A549 (cell line): ENCODE measurements around the gene ST6GALNAC1. TPM values are rescaled to one million over a fixed set of nuclear protein-coding genes. Genes with fewer than 3 reads are reported as not detected.

Experiments
- ATAC-seq, 2 experiments: fragments of 200-7000 bp in 1 of 2; fragments of >200 bp in 1 of 2; cut with Nextera tagmentation in 1 of 2; cut with Tn5 transposase in 1 of 2; 3 replicates each; pipeline versions ENCODE4 v1.8.0 to v1.9.1; 2018 to 2020; ENCODE audit warnings: mild to moderate bottlenecking in 1 of 2, moderate library complexity in 1 of 2
- CTCF ChIA-PET: fragments of 300-600 bp; sonication (Branson Sonifier 250); formaldehyde crosslinking; extraction: SDS; loops from one replicate; lab custom pipeline; 2021; ENCODE audit warnings: antibody characterized with exemption, inconsistent platforms; lab: Yijun Ruan, JAX
- POLR2A ChIA-PET: fragments of 350-600 bp; formaldehyde crosslinking; extraction: SDS; loops from one replicate; lab custom pipeline; 2021; ENCODE audit warnings: antibody characterized with exemption, inconsistent platforms; lab: Yijun Ruan, JAX
- DNase-seq, 2 experiments: peaks; one replicate each; pipeline versions ENCODE4 v3.0.0 to v3.0.0-alpha.2; 2011 to 2016; ENCODE audit warnings: low read depth in 1 of 2, low spot score in 1 of 2
- FAIRE-seq: peaks from 2 replicates; lab custom pipeline; 2011; peaks lifted over from hg19 to GRCh38; lab: Jason Lieb, UNC
- H3K27ac ChIP-seq, 2 experiments: fragments of >200 bp; sonication (Bioruptor Twin); formaldehyde crosslinking; 3 replicates each; pipeline ENCODE4 v1.5.1; 2016 to 2017
- H3K4me1 ChIP-seq: fragments of >200 bp; sonication (Bioruptor Twin); formaldehyde crosslinking; 3 replicates; pipeline ENCODE4 v1.6.1; 2016
- H3K4me2 ChIP-seq: fragments of >200 bp; sonication (Bioruptor Twin); formaldehyde crosslinking; 3 replicates; pipeline ENCODE4 v1.6.1; 2016
- H3K4me3 ChIP-seq: fragments of >200 bp; sonication (Bioruptor Twin); formaldehyde crosslinking; 3 replicates; pipeline ENCODE4 v1.5.1; 2016
- H3K9me3 ChIP-seq: fragments of >200 bp; sonication (Bioruptor Twin); formaldehyde crosslinking; 3 replicates; pipeline ENCODE4 v1.6.1; 2016
- CEBPB ChIP-seq, 2 experiments: fragments of >200 bp in 1 of 2; sonication (Bioruptor Twin) in 1 of 2; formaldehyde crosslinking in 1 of 2; IDR thresholded peaks; 2 replicates each; pipeline ENCODE4 v1.6.1; 2012 to 2016
- CHD2 ChIP-seq: fragments of 150-350 bp; IDR thresholded peaks from 2 replicates; pipeline ENCODE4 v1.6.1; 2014; ENCODE audit warnings: low read length; ENCODE audit not compliant: partially characterized antibody
- EP300 ChIP-seq, 2 experiments: fragments of >200 bp; sonication (Bioruptor Twin); formaldehyde crosslinking; IDR thresholded peaks; 2 replicates in 1 of 2; 3 replicates in 1 of 2; pipeline ENCODE4 v1.6.1; 2016 to 2017
- ESRRA ChIP-seq: fragments of 150-350 bp; IDR thresholded peaks from 2 replicates; pipeline ENCODE4 v1.6.1; 2014; ENCODE audit warnings: mild to moderate bottlenecking, low read length, borderline replicate concordance
- FOSL2 ChIP-seq, 2 experiments: fragments of 450-650 bp in 1 of 2; fragments of >200 bp in 1 of 2; sonication (Bioruptor Twin) in 1 of 2; formaldehyde crosslinking; IDR thresholded peaks; 2 replicates each; pipeline versions ENCODE4 v1.5.0 to v1.6.1; 2016 to 2020; ENCODE audit warnings: mild to moderate bottlenecking in 1 of 2, moderate library complexity in 1 of 2
- GATA3 ChIP-seq: IDR thresholded peaks from 2 replicates; pipeline ENCODE4 v1.6.1; 2012; ENCODE audit warnings: borderline replicate concordance
- HEYL ChIP-seq: fragments of 250-450 bp; sonication (Bioruptor Pico); IDR thresholded peaks from 2 replicates; pipeline ENCODE4 v1.8.0; 2021; ENCODE audit warnings: mild to moderate bottlenecking, moderate library complexity
- HOXA7 ChIP-seq: fragments of 250-450 bp; sonication (Bioruptor Pico); IDR thresholded peaks from 2 replicates; pipeline ENCODE4 v1.5.0; 2020; ENCODE audit warnings: mild to moderate bottlenecking, moderate library complexity
- HOXB5 ChIP-seq: fragments of 250-450 bp; sonication (Bioruptor Pico); IDR thresholded peaks from 2 replicates; pipeline ENCODE4 v1.5.0; 2020; ENCODE audit warnings: mild to moderate bottlenecking, moderate library complexity
- JUNB ChIP-seq: fragments of >200 bp; sonication (Bioruptor Twin); formaldehyde crosslinking; IDR thresholded peaks from 2 replicates; pipeline ENCODE4 v1.6.1; 2016
- KDM1A ChIP-seq: fragments of 200-600 bp; sonication (generic); IDR thresholded peaks from 2 replicates; pipeline ENCODE4 v1.6.1; 2016; ENCODE audit warnings: low read depth, mild to moderate bottlenecking
- KDM5A ChIP-seq: fragments of 200-600 bp; sonication (generic); IDR thresholded peaks from 2 replicates; pipeline ENCODE4 v1.6.1; 2016; ENCODE audit warnings: antibody characterized with exemption, mild to moderate bottlenecking
- MAFK ChIP-seq: fragments of 450-650 bp; IDR thresholded peaks from 2 replicates; pipeline ENCODE4 v1.6.1; 2014; ENCODE audit not compliant: partially characterized antibody
- POLR2A ChIP-seq: IDR thresholded peaks from 2 replicates; pipeline ENCODE4 v1.6.1; 2012; ENCODE audit warnings: mild to moderate bottlenecking, low read length
- RAD21 ChIP-seq, 2 experiments: fragments of >200 bp in 1 of 2; sonication (Bioruptor Twin) in 1 of 2; formaldehyde crosslinking in 1 of 2; IDR thresholded peaks in 1 of 2; conservative IDR thresholded peaks in 1 of 2; 2 replicates in 1 of 2; 3 replicates in 1 of 2; pipeline ENCODE4 v1.6.1; 2012 to 2018; ENCODE audit warnings: inconsistent platforms in 1 of 2
- RFX5 ChIP-seq: fragments of 450-650 bp; IDR thresholded peaks from 2 replicates; pipeline ENCODE4 v1.7.1; 2014; ENCODE audit warnings: antibody characterized with exemption, mild to moderate bottlenecking, moderate library complexity
- SMC3 ChIP-seq: fragments of >200 bp; sonication (Bioruptor Twin); formaldehyde crosslinking; IDR thresholded peaks from 3 replicates; pipeline ENCODE4 v1.6.1; 2018; ENCODE audit warnings: inconsistent platforms
- SREBF2 ChIP-seq: fragments of 450-650 bp; IDR thresholded peaks from 2 replicates; pipeline ENCODE4 v1.6.1; 2014; ENCODE audit warnings: mild to moderate bottlenecking, moderate library complexity
- TFCP2L1 ChIP-seq: fragments of 250-450 bp; sonication (Bioruptor Pico); IDR thresholded peaks from 2 replicates; pipeline ENCODE4 v1.5.0; 2021; ENCODE audit warnings: mild to moderate bottlenecking
- ZNF302 ChIP-seq: fragments of 250-450 bp; sonication (Bioruptor Pico); IDR thresholded peaks from 2 replicates; pipeline ENCODE4 v1.9.0; 2021; ENCODE audit warnings: inconsistent platforms, mild to moderate bottlenecking, moderate library complexity
- ZSCAN20 ChIP-seq: fragments of 250-450 bp; sonication (Bioruptor Pico); IDR thresholded peaks from 2 replicates; pipeline ENCODE4 v1.8.0; 2022; ENCODE audit warnings: mild to moderate bottlenecking, moderate library complexity
- WGBS: methylation state at CpG from one replicate; pipeline ENCODE4 v1.1.6; 2017; ENCODE audit errors: missing lambda C conversion rate; 5-methylcytosine and 5-hydroxymethylcytosine counted together
- polyA plus RNA-seq, 4 experiments: library from polyadenylated mRNA; depleted of rRNA in 3 of 4; stranded (reverse); fragments of >200 nt; fragmentation: RNase III in 1 of 4; extraction: RNeasy Plus Mini Kit Qiagen cat#74134 plus additional on column Dnase treatment in 1 of 4; gene quantifications; 2 replicates in 3 of 4; 3 replicates in 1 of 4; pipeline ENCODE4 v1.2.3, GENCODE V29; 2011 to 2017
- small RNA-seq, 6 experiments: library from RNA; depleted of rRNA; stranded (forward); fragments of <200 nt; gene quantifications; one replicate each; pipeline ENCODE3, GENCODE V24; 2012
- TF ChIP-seq, protein P1 (sequence below): fragments of 250-450 bp; sonication (Bioruptor Pico); IDR thresholded peaks from 2 replicates; pipeline ENCODE4 v1.5.0; 2020; ENCODE audit warnings: low read depth, mild to moderate bottlenecking, moderate library complexity
- TF ChIP-seq, protein P2 (sequence below): IDR thresholded peaks from 2 replicates; pipeline ENCODE4 v1.6.1; 2012
- TF ChIP-seq, protein P3 (sequence below): fragments of 450-650 bp; IDR thresholded peaks from 2 replicates; pipeline ENCODE4 v1.6.1; 2014; ENCODE audit warnings: antibody characterized with exemption

ST6GALNAC1 gene
- polyA plus RNA-seq, 2 of the 4 experiments (the other 2 are of a cell fraction): 0.27 to 0.72 TPM

DNA sequence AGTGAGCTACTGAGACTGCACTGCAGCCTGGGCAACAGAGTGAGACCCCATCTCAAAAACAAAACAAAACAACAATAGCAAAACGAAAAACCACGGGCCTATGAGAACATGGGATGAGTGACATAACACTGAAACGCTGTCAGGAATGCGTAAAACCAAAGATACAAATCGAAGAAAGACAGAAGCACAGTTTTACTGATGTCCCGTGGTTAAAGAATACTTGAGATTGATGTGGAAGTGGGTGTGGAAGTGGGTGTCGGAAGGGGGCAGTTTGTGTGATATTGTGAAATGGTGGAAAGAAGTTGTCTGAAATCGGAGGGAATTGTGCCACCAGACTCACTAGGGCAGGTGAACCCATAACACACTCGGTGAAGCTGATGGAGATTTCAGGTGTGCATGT, 67.4 kb downstream of the ST6GALNAC1 start:
- ATAC-seq: no peak
- POLR2A ChIA-PET: interaction anchor here (0.6 kb wide), 1 partner anchor 86 kb away, joined by 3 read pairs; no protein-coding TSS in a partner anchor

DNA sequence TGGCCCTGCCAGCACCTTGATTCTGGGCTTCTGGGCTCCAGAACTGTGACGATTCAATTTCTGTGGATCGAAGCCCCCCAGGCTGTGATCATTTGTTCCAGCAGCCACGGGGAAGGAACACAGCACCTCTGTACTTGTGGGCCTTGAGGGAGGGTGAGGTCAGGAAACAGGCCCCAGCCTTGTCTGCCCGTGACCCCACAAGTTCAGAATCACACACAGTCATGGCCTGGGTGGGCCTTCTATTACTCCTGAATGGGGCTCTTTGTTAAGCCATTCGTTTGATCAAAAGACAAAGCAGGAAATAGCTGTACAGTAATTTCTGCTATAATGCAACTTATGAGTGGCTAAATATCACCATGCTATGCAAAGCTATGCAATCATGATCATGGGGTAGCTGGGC, 68.0 kb downstream of the ST6GALNAC1 start:
- H3K4me3 ChIP-seq: no peak overlapping the region
- H3K27ac ChIP-seq: no peak overlapping the region
- FAIRE-seq: no peak
- no peak for DNase-seq
- no peak for TF ChIP-seq ESRRA
- no peak for TF ChIP-seq MAFK
- no peak for TF ChIP-seq FOSL2 (IDR thresholded peaks at IDR 0.05)
- TF ChIP-seq FOSL2 (CRISPR knock-in tag; IDR thresholded peaks at IDR 0.05): no peak
- TF ChIP-seq POLR2A: no peak
- TF ChIP-seq, protein P1, sequence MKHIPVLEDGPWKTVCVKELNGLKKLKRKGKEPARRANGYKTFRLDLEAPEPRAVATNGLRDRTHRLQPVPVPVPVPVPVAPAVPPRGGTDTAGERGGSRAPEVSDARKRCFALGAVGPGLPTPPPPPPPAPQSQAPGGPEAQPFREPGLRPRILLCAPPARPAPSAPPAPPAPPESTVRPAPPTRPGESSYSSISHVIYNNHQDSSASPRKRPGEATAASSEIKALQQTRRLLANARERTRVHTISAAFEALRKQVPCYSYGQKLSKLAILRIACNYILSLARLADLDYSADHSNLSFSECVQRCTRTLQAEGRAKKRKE (CRISPR knock-in tag): no peak
- no peak for TF ChIP-seq CEBPB (IDR thresholded peaks at IDR 0.05)
- no peak for TF ChIP-seq EP300 (IDR thresholded peaks at IDR 0.05)
- TF ChIP-seq SMC3: no peak
- no peak for TF ChIP-seq KDM1A
- no peak for TF ChIP-seq ZNF302 (CRISPR knock-in tag)
- TF ChIP-seq RFX5: no peak
- TF ChIP-seq HEYL (CRISPR knock-in tag): no peak
- TF ChIP-seq HOXB5 (CRISPR knock-in tag): no peak
- TF ChIP-seq CHD2: no peak
- TF ChIP-seq, all 56 proteins: peak for 0
- WGBS: 73% methylated on average over 5 of the region's 5 CpGs
- ChIA-PET POLR2A (no interaction called here), CTCF (interaction anchor here (0.8 to 6.0 kb wide), 9 partner anchors 9 to 106 kb away, joined by 3 to 45 read pairs (median 4); partner anchors contain the start of gene ST6GALNAC2)
- ATAC-seq: no peak
- no peak overlapping the region for H3K4me2 ChIP-seq
- H3K4me1 ChIP-seq: no peaks in the 10 kb centered on the region
- no peaks in the 10 kb centered on the region for H3K9me3 ChIP-seq

More for the DNA sequence above, 67.4 kb downstream of the ST6GALNAC1 start:
- TF ChIP-seq ZSCAN20 (CRISPR knock-in tag) (no peak), GATA3 (no peak), KDM5A (no peak), ZNF302 (CRISPR knock-in tag) (no peak), TFCP2L1 (no peak), HOXA7 (CRISPR knock-in tag) (no peak), HEYL (CRISPR knock-in tag) (no peak), JUNB (no peak), SREBF2 (no peak), RAD21 (conservative IDR thresholded peaks at IDR 0.05 in 1 of 2, IDR thresholded peaks at IDR 0.05 in 1 of 2) (no peak)
- TF ChIP-seq, protein P2, sequence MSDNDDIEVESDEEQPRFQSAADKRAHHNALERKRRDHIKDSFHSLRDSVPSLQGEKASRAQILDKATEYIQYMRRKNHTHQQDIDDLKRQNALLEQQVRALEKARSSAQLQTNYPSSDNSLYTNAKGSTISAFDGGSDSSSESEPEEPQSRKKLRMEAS: no peak
- TF ChIP-seq, protein P3, sequence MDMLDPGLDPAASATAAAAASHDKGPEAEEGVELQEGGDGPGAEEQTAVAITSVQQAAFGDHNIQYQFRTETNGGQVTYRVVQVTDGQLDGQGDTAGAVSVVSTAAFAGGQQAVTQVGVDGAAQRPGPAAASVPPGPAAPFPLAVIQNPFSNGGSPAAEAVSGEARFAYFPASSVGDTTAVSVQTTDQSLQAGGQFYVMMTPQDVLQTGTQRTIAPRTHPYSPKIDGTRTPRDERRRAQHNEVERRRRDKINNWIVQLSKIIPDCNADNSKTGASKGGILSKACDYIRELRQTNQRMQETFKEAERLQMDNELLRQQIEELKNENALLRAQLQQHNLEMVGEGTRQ: no peak
- CTCF ChIA-PET: interaction anchor here (0.8 to 6.0 kb wide), 9 partner anchors 9 to 105 kb away, joined by 3 to 45 read pairs (median 4); partner anchors contain the start of gene ST6GALNAC2
- Histone ChIP-seq H3K4me2 (no peak overlapping the region), H3K27ac (no peak overlapping the region), H3K4me1 (no peaks in the 10 kb centered on the region), H3K9me3 (no peaks in the 10 kb centered on the region), H3K4me3 (no peak overlapping the region)
- FAIRE-seq (no peak), DNase-seq (no peak)
- WGBS: 87% methylated on average over 9 of the region's 9 CpGs

Small RNA genes within 50 kb of the gene (small RNA-seq; reads per million reads assigned to genes)
- 0 reads per million in 6 experiments for gene AC015802.2
- gene RNU6-227P: 0 to 58.5 (median 0) reads per million in 6 experiments

Other genes with a start within 250 kb of the ST6GALNAC1 start
- gene UBE2O, start 190.6 kb downstream of the ST6GALNAC1 start, polyA plus RNA-seq (2011; rRNA removed): 22.0 and 28.8 TPM in 2 replicates
- gene UBE2O, start 190.6 kb downstream of the ST6GALNAC1 start, polyA plus RNA-seq (2017; fragmentation: RNase III; extraction: RNeasy Plus Mini Kit Qiagen cat#74134 plus additional on column Dnase treatment): 24.5 to 25.9 TPM (median 25.7 TPM) in 3 replicates
- 0.08 TPM in 1 of 2 replicates, not detected in the other for gene AANAT, start 176.2 kb downstream of the ST6GALNAC1 start, polyA plus RNA-seq (2011; rRNA removed)
- 0.13 TPM in 1 of 3 replicates, not detected in the others for gene AANAT, start 176.2 kb downstream of the ST6GALNAC1 start, polyA plus RNA-seq (2017; fragmentation: RNase III; extraction: RNeasy Plus Mini Kit Qiagen cat#74134 plus additional on column Dnase treatment)
- gene RHBDF2, start 142.3 kb downstream of the ST6GALNAC1 start, polyA plus RNA-seq (2011; rRNA removed): 14.0 and 19.9 TPM in 2 replicates
- gene RHBDF2, start 142.3 kb downstream of the ST6GALNAC1 start, polyA plus RNA-seq (2017; fragmentation: RNase III; extraction: RNeasy Plus Mini Kit Qiagen cat#74134 plus additional on column Dnase treatment): 42.9 to 50.2 TPM (median 46.0 TPM) in 3 replicates
- gene CYGB, start 106.0 kb downstream of the ST6GALNAC1 start, polyA plus RNA-seq (2011; rRNA removed): 1.1 and 1.2 TPM in 2 replicates
- gene CYGB, start 106.0 kb downstream of the ST6GALNAC1 start, polyA plus RNA-seq (2017; fragmentation: RNase III; extraction: RNeasy Plus Mini Kit Qiagen cat#74134 plus additional on column Dnase treatment): 1.1 to 2.0 TPM (median 1.3 TPM) in 3 replicates
- gene PRCD, start 103.7 kb downstream of the ST6GALNAC1 start, polyA plus RNA-seq (2011; rRNA removed): 0.26 TPM in 1 of 2 replicates, not detected in the other
- gene PRCD, start 103.7 kb downstream of the ST6GALNAC1 start, polyA plus RNA-seq (2017; fragmentation: RNase III; extraction: RNeasy Plus Mini Kit Qiagen cat#74134 plus additional on column Dnase treatment): not detected in 3 replicates
- gene ST6GALNAC2, start 57.9 kb downstream of the ST6GALNAC1 start, polyA plus RNA-seq (2011; rRNA removed): 0.74 and 0.78 TPM in 2 replicates
- gene ST6GALNAC2, start 57.9 kb downstream of the ST6GALNAC1 start, polyA plus RNA-seq (2017; fragmentation: RNase III; extraction: RNeasy Plus Mini Kit Qiagen cat#74134 plus additional on column Dnase treatment): 0.30 to 0.59 TPM (median 0.41 TPM) in 3 replicates
- gene MXRA7, start 67.2 kb upstream of the ST6GALNAC1 start, polyA plus RNA-seq (2011; rRNA removed): 47.8 and 80.1 TPM in 2 replicates
- 48.6 to 59.2 TPM (median 57.2 TPM) in 3 replicates for gene MXRA7, start 67.2 kb upstream of the ST6GALNAC1 start, polyA plus RNA-seq (2017; fragmentation: RNase III; extraction: RNeasy Plus Mini Kit Qiagen cat#74134 plus additional on column Dnase treatment)
- 17.5 and 23.0 TPM in 2 replicates for gene JMJD6, start 82.8 kb upstream of the ST6GALNAC1 start, polyA plus RNA-seq (2011; rRNA removed)
- gene JMJD6, start 82.8 kb upstream of the ST6GALNAC1 start, polyA plus RNA-seq (2017; fragmentation: RNase III; extraction: RNeasy Plus Mini Kit Qiagen cat#74134 plus additional on column Dnase treatment): 44.5 to 55.3 TPM (median 53.3 TPM) in 3 replicates
- gene METTL23, start 83.1 kb upstream of the ST6GALNAC1 start, polyA plus RNA-seq (2011; rRNA removed): 120 and 138 TPM in 2 replicates
- 64.6 to 67.2 TPM (median 64.9 TPM) in 3 replicates for gene METTL23, start 83.1 kb upstream of the ST6GALNAC1 start, polyA plus RNA-seq (2017; fragmentation: RNase III; extraction: RNeasy Plus Mini Kit Qiagen cat#74134 plus additional on column Dnase treatment)
- gene SRSF2, start 93.6 kb upstream of the ST6GALNAC1 start, polyA plus RNA-seq (2011; rRNA removed): 348 and 412 TPM in 2 replicates
- 338 to 342 TPM (median 340 TPM) in 3 replicates for gene SRSF2, start 93.6 kb upstream of the ST6GALNAC1 start, polyA plus RNA-seq (2017; fragmentation: RNase III; extraction: RNeasy Plus Mini Kit Qiagen cat#74134 plus additional on column Dnase treatment)
- 26.0 and 30.0 TPM in 2 replicates for gene MFSD11, start 94.4 kb upstream of the ST6GALNAC1 start, polyA plus RNA-seq (2011; rRNA removed)
- gene MFSD11, start 94.4 kb upstream of the ST6GALNAC1 start, polyA plus RNA-seq (2017; fragmentation: RNase III; extraction: RNeasy Plus Mini Kit Qiagen cat#74134 plus additional on column Dnase treatment): 17.4 to 18.2 TPM (median 17.5 TPM) in 3 replicates
- gene MGAT5B, start 224.6 kb upstream of the ST6GALNAC1 start, polyA plus RNA-seq (2011; rRNA removed): 7.6 and 10.3 TPM in 2 replicates
- gene MGAT5B, start 224.6 kb upstream of the ST6GALNAC1 start, polyA plus RNA-seq (2017; fragmentation: RNase III; extraction: RNeasy Plus Mini Kit Qiagen cat#74134 plus additional on column Dnase treatment): 16.2 to 22.8 TPM (median 21.7 TPM) in 3 replicates